ENCODE results near the gene GMDS. TPM values are rescaled to one million over a fixed set of nuclear protein-coding genes. Genes with fewer than 3 reads are reported as not detected.

Gene GMDS
- total and polyA plus RNA-seq, 2 donors (not counting 3 experiments of a cell fraction or from before 2014, with no cell fraction given) = 9.8 to 23.5 TPM

GRCh38 chr6:1641343-1641885 is 604.0 kb downstream of the GMDS start:
- dilution Hi-C loops (cut with MboI; ENCODE audit: extremely low pct_ligation_motif_present, low sequenced_read_pairs) = no loop called here
- H3K4me1 ChIP-seq (ENCODE audit: control insufficient read depth, extremely low read depth, insufficient read depth, low read length) = peaks cover 13% of the 10 kb centered on the region
- H3K36me3 ChIP-seq (ENCODE audit: control insufficient read depth in 2 of 2, extremely low read depth in 1 of 2, insufficient read depth in 2 of 2, low read length in 2 of 2) = no peaks in the 10 kb centered on the region
- TF ChIP-seq GATA2 (IDR thresholded peaks at IDR 0.05; ENCODE audit: insufficient read depth, insufficient read length, low read depth, low read length) = peak; percentile 75
- TF ChIP-seq JUN (IDR thresholded peaks at IDR 0.05; ENCODE audit: borderline replicate concordance, insufficient read depth, insufficient read length, low read depth) = no peak
- no peak for TF ChIP-seq FOS (IDR thresholded peaks at IDR 0.05; ENCODE audit: borderline replicate concordance, insufficient read depth, low read length)
- peak; percentile 72 for FAIRE-seq
- POLR2A ChIA-PET = no interaction called here
- no peak overlapping the region for H2AFZ ChIP-seq (ENCODE audit: low read depth, low read length)
- no peaks in the 10 kb centered on the region for H3K9me1 ChIP-seq (replicated peaks; ENCODE audit: control insufficient read depth, extremely low read depth, insufficient read depth, low read length)
- no TSS peak for BruUV-seq (replicated peaks)
- no peak overlapping the region for H3K4me3 ChIP-seq (replicated peaks in 1 of 3; ENCODE audit: insufficient read depth in 1 of 3, low read depth in 1 of 3, low read length in 3 of 3)
- no peaks in the 10 kb centered on the region for H3K9me3 ChIP-seq (replicated peaks; ENCODE audit: control insufficient read depth, insufficient read depth, low read length)
- no peaks in the 10 kb centered on the region for H3K79me2 ChIP-seq (ENCODE audit: control insufficient read depth, insufficient read depth, low read length)
- H3K27ac ChIP-seq (ENCODE audit: insufficient read depth, low read depth, low read length) = no peak overlapping the region
- no peaks in the 10 kb centered on the region for H3K27me3 ChIP-seq (ENCODE audit: control insufficient read depth in 2 of 2, insufficient read depth in 2 of 2, low read length in 2 of 2)
- H4K20me1 ChIP-seq (replicated peaks; ENCODE audit: control insufficient read depth, extremely low read depth, insufficient read depth, low read length) = no peaks in the 10 kb centered on the region
- H3K9ac ChIP-seq (replicated peaks; ENCODE audit: extremely low read depth, insufficient read depth, low read length) = no peak overlapping the region
- no peak for DNase-seq (ENCODE audit: low read depth, low spot score)
- CTCF ChIA-PET = interaction anchor here (0.6 kb wide), 1 partner anchor 438 kb away, joined by 3 read pairs; no protein-coding TSS in a partner anchor
- H3K4me2 ChIP-seq (ENCODE audit: insufficient read depth, low read length) = no peak overlapping the region
- intact Hi-C loops (cut with micrococcal nuclease) = no loop called here

- Histone ChIP-seq H4K20me1 (replicated peaks; ENCODE audit: control insufficient read depth, extremely low read depth, insufficient read depth, low read length) (no peaks in the 10 kb centered on the region), H3K9me1 (replicated peaks; ENCODE audit: control insufficient read depth, extremely low read depth, insufficient read depth, low read length) (no peaks in the 10 kb centered on the region), H3K27me3 (ENCODE audit: control insufficient read depth in 2 of 2, insufficient read depth in 2 of 2, low read length in 2 of 2) (no peaks in the 10 kb centered on the region), H3K36me3 (ENCODE audit: control insufficient read depth in 2 of 2, extremely low read depth in 1 of 2, insufficient read depth in 2 of 2, low read length in 2 of 2) (no peaks in the 10 kb centered on the region), H3K27ac (ENCODE audit: insufficient read depth, low read depth, low read length) (no peak overlapping the region), H3K79me2 (ENCODE audit: control insufficient read depth, insufficient read depth, low read length) (no peaks in the 10 kb centered on the region), H2AFZ (ENCODE audit: low read depth, low read length) (no peak overlapping the region), H3K9me3 (replicated peaks; ENCODE audit: control insufficient read depth, insufficient read depth, low read length) (no peaks in the 10 kb centered on the region), H3K4me1 (ENCODE audit: control insufficient read depth, extremely low read depth, insufficient read depth, low read length) (peaks cover 15% of the 10 kb centered on the region), H3K4me3 (replicated peaks in 1 of 3; ENCODE audit: insufficient read depth in 1 of 3, low read depth in 1 of 3, low read length in 3 of 3) (no peak overlapping the region), H3K9ac (replicated peaks; ENCODE audit: extremely low read depth, insufficient read depth, low read length) (no peak overlapping the region), H3K4me2 (ENCODE audit: insufficient read depth, low read length) (no peak overlapping the region)
- POLR2A ChIA-PET = no interaction called here
- BruUV-seq (replicated peaks) = no TSS peak
- DNase-seq (ENCODE audit: low read depth, low spot score) (no peak), FAIRE-seq (no peak)
- dilution Hi-C loops (cut with MboI; ENCODE audit: extremely low pct_ligation_motif_present, low sequenced_read_pairs) (no loop called here), intact Hi-C loops (cut with micrococcal nuclease) (no loop called here)
- TF ChIP-seq FOS (IDR thresholded peaks at IDR 0.05; ENCODE audit: borderline replicate concordance, insufficient read depth, low read length) (no peak), JUN (IDR thresholded peaks at IDR 0.05; ENCODE audit: borderline replicate concordance, insufficient read depth, insufficient read length, low read depth) (no peak), EZH2 (IDR thresholded peaks at IDR 0.05; ENCODE audit: borderline replicate concordance, low read depth, low read length, severe bottlenecking) (no peak), CTCF (IDR thresholded peaks at IDR 0.05; ENCODE audit: extremely low read depth in 1 of 2, insufficient read depth in 1 of 2, low read depth in 1 of 2, low read length in 2 of 2) (no peak), POLR2AphosphoS5 (IDR thresholded peaks at IDR 0.05; ENCODE audit: insufficient read depth, low read depth, low read length) (no peak), GATA2 (IDR thresholded peaks at IDR 0.05; ENCODE audit: insufficient read depth, insufficient read length, low read depth, low read length) (no peak), MYC (IDR thresholded peaks at IDR 0.05; ENCODE audit: low read depth, low read length) (no peak), POLR2A (IDR thresholded peaks at IDR 0.05; ENCODE audit: low read depth, low read length) (no peak)
- TF ChIP-seq, protein P1, sequence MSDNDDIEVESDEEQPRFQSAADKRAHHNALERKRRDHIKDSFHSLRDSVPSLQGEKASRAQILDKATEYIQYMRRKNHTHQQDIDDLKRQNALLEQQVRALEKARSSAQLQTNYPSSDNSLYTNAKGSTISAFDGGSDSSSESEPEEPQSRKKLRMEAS (IDR thresholded peaks at IDR 0.05; ENCODE audit: insufficient read depth, insufficient read length) = no peak
- CTCF ChIA-PET = no interaction called here
Observed at GRCh38 chr6:1640476-1640875, 604.9 kb downstream of the GMDS start.

Data from endothelial cell of umbilical vein (primary cell).